Measurements from ENCODE around the gene ERVK3-1.

GRCh38 chr19:58356766-58357480 is 51.7 kb downstream of the ERVK3-1 start:
- no peak for TF ChIP-seq EZH2phosphoT487 (IDR thresholded peaks at IDR 0.05; ENCODE audit: insufficient read depth, low read depth)
- no peak for TF ChIP-seq EZH2 (IDR thresholded peaks at IDR 0.05; ENCODE audit: insufficient read depth, poor library complexity, severe bottlenecking)
